Stimulated activated CD8-positive, alpha-beta memory T cell treated with anti-CD3 and anti-CD28 coated beads, Interleukin-15, amount 100 ng/mL, for 24 hours (primary cell): Measurements from ENCODE around the gene CELSR2.
A peak's percentile ranks its signal among the peaks of the same experiment; 100 is the strongest.

Experiments used
- DNase-seq: peaks from one replicate; pipeline ENCODE4 v3.0.0-alpha.2; 2020; ENCODE audit warnings: low read depth

CELSR2 gene

GRCh38 chr1:109265016-109265415 is 15.7 kb downstream of the CELSR2 start:
- no peak for DNase-seq

DNA sequence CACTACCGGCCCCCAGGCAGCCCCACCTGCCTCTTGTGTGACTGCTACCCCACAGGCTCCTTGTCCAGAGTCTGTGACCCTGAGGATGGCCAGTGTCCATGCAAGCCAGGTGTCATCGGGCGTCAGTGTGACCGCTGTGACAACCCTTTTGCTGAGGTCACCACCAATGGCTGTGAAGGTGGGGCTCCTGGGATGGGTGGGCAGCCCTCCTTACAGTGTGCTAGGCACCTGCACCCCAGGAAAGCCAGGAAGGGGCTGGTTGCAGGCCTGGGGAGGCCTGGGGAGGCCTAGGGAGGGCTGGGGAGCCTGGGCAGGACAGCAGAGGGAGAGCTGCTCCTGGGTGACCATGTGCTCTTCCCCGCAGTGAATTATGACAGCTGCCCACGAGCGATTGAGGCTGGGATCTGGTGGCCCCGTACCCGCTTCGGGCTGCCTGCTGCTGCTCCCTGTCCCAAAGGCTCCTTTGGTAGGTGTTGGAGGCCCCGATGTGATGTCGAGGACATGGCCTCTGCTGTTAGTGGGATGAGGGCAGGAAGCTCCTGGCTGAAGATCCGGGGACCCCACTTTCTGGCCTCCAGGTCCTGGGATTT is 16.5 kb downstream of the CELSR2 start:
- DNase-seq: no peak

DNA sequence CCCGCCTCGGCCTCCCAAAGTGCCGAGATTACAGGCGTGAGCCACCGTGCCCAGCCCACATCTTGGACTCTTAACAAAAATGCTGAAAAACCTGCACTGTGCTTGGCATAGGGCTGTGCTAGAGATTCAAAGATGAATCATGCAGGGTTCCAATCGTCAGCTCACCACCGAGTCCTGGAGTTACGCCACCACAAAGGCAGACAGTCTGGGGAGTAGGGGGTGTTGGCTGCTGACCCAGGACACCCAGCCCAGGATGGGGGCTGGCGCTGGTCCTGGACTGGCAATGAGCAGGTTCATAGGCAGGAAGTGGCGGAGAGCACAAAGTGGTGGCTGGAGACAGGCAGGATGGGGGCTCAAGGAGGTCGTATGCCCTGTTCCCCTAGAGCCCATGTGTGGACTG is 17.6 kb downstream of the CELSR2 start:
- DNase-seq: no peak

- no peak for DNase-seq
These were observed 18.5 kb downstream of the CELSR2 start for GRCh38 chr1:109267743-109268300.

DNA sequence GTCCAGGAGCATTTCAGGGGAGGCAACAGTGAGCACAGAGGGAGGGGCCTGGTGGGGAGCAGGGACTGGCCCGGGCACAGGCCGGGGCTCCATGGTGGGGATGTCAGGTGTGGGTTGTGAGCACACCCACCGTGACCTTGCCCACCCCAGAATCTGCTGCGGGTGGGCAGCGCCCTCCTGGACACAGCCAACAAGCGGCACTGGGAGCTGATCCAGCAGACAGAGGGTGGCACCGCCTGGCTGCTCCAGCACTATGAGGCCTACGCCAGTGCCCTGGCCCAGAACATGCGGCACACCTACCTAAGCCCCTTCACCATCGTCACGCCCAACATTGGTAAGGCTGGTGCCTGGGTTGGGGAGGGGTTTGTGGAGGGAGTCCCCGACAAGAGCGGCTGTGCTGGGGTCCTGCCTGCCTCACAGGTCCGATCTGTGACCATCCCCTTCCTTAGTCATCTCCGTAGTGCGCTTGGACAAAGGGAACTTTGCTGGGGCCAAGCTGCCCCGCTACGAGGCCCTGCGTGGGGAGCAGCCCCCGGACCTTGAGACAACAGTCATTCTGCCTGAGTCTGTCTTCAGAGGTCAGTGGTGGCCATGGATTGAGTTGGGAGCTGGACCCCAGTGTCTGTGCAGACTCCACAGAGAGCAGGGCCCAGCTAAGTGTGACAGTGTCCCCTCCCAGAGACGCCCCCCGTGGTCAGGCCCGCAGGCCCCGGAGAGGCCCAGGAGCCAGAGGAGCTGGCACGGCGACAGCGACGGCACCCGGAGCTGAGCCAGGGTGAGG is 19.3 kb downstream of the CELSR2 start:
- no peak for DNase-seq

GRCh38 chr1:109269212-109269980 is 20.1 kb downstream of the CELSR2 start:
- DNase-seq: no peak

GRCh38 chr1:109269981-109270622 is 20.8 kb downstream of the CELSR2 start:
- no peak for DNase-seq

DNA sequence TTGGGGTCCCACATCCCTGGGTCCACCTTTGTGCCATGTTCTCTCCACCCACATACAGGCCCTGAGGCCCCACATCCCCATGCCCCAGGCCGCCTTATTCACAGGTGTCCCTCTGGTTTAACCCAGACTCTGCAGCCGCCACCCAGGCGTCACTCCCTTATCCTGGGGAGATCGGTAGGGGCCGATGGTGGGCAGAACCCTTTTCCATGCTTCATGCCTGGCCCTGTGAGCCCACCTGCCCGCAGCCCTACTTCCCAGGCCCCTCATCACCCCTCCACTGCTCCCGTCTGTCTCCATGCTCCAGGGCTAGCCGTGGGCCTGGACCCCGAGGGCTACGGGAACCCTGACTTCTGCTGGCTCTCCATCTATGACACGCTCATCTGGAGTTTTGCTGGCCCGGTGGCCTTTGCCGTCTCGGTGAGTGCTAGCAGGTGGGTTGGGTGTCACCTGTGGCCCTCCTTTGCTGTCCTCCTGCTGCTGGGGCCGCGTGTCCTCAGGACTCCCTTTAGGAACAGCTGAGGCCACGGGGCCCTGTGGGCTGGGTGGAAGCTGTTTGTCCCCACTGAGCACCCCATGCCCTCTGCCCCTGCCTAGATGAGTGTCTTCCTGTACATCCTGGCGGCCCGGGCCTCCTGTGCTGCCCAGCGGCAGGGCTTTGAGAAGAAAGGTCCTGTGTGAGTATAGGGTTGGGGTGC is 21.4 kb downstream of the CELSR2 start:
- no peak for DNase-seq

DNA sequence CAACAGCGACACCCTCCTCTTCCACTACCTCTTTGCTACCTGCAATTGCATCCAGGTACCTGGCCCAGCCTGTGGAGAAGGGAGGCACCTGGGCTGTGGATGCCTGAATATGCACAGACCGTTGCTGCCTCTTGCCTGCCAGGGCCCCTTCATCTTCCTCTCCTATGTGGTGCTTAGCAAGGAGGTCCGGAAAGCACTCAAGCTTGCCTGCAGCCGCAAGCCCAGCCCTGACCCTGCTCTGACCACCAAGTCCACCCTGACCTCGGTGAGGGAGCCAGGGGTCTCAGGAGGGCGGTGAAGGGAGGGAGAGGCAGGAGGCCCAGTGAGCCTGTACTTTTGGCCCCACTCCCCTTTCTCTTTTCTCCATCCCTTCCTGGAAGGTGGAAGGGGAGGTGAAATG is 22.1 kb downstream of the CELSR2 start:
- no peak for DNase-seq

DNA sequence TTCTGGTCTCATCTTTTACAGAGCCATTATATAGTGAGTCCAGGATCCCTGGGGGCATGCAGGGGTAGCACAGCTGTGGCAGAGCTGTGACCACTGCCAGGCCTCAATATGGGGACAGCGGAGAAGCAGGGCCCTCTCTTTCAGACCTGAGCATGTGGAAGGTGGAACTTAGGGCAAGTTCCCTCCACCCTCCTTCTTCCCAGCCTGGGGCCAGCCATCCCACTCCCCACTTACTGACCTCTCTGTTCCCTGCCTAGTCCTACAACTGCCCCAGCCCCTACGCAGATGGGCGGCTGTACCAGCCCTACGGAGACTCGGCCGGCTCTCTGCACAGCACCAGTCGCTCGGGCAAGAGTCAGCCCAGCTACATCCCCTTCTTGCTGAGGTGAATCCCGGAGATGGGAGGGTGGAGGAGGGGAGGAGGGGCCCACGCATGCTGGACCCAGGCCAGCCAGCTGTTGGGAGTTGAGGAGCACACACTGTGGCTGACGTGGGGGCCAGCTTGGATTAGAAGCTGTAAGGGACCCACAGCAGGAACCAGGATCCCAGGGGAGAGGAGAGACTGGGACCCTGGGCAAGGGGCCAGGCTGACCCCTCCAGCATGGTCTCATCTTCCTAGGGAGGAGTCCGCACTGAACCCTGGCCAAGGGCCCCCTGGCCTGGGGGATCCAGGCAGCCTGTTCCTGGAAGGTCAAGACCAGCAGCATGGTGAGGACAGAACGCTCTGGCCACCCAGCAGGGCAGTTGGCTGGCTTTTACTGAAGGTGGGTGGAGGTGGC is 22.9 kb downstream of the CELSR2 start:
- no peak for DNase-seq

DNA sequence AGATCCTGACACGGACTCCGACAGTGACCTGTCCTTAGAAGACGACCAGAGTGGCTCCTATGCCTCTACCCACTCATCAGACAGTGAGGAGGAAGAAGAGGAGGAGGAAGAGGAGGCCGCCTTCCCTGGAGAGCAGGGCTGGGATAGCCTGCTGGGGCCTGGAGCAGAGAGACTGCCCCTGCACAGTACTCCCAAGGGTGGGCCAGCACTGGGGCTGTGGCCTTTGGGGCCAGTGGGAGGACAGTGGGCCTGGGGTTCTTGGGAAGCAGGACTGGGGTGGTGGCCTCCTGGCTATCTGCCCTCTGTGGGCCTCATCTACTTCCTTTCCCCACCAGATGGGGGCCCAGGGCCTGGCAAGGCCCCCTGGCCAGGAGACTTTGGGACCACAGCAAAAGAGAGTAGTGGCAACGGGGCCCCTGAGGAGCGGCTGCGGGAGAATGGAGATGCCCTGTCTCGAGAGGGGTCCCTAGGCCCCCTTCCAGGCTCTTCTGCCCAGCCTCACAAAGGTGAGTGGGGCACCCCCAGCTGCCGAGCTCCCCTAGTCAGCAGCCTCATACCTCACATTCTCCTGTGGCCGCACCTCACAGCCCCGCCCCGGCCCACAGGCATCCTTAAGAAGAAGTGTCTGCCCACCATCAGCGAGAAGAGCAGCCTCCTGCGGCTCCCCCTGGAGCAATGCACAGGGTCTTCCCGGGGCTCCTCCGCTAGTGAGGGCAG is 23.6 kb downstream of the CELSR2 start:
- no peak for DNase-seq

- no peak for DNase-seq
These were observed 24.4 kb downstream of the CELSR2 start for GRCh38 chr1:109273570-109274288.

GRCh38 chr1:109274533-109275476 is 25.5 kb downstream of the CELSR2 start:
- DNase-seq: no peak

- no peak for DNase-seq
These were observed 26.5 kb downstream of the CELSR2 start for GRCh38 chr1:109275706-109276345.

DNA sequence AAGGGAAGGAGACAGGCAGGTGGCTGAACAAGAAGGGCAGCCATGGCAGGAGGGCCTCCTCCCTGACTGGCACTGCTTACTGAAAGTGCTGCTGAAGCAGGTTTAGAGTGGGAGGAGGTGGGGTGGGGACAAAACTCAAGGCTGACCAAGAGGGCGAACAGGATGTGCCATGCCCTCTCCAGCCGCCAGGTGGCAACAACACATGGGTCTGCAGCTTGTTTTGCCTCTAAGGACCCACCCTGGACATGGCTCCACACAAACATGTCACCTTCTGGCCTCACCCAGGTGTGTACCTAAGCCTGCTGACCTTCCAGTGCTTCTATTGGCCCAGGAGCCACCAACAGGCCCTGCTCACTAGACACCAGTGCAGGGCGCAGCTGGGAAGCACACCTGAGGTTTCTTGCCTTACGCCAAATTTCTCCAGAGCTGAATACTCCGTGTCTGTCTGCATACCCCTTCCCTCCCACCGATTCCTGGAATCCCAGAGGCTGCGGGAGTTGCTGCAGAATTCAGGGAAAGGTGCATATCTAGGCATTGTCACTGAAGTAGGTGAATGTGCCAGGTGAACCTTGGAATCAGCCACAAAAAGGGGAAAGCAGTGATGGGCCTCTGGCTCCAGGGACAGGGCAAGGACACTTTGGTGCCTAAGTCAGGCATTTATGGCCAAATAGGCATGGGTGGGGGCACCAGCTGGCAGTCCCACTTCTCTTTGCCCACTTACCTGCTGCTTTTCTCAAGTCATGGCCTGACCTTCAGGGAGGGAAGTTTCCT is 28.3 kb downstream of the CELSR2 start:
- DNase-seq: peak; percentile 19

- DNase-seq: no peak
These were observed 30.4 kb downstream of the CELSR2 start for GRCh38 chr1:109279615-109280278.

DNA sequence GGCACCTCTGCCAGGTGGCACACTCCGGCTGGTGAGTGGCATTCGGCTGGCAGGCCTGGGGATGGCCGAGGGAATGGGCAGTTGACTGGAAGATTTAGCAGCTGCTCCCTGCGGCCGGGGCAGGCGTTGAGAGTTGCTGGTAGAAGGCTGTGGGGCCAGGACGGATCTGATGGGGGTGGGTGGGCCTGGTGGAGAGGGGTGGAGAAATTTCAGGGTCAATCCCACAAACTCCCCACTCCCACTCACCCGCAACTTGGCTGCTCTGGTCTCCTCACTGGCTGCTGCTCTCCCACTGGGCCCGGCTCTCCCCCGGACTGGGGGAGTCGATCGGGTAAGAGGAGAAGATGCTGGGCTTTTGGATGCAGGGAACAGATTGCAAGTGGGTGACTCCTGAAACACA is 31.5 kb downstream of the CELSR2 start:
- DNase-seq: no peak
